Tibial nerve (tissue), 4 donors: ENCODE data around the gene KIF3A.
A peak's percentile ranks its signal among the peaks of the same experiment; 100 is the strongest.

Source experiments
- EP300 ChIP-seq, 2 donors: sonication (generic); formaldehyde crosslinking; IDR thresholded peaks; one replicate each; pipeline ENCODE4 v1.6.1; 2017; ENCODE audit warnings: antibody characterized with exemption in 2 of 2, mild to moderate bottlenecking in 1 of 2
- POLR2A ChIP-seq, 2 donors: fragments of 450-650 bp; IDR thresholded peaks; one replicate each; pipeline ENCODE4 v1.6.1; 2017; ENCODE audit warnings: antibody characterized with exemption in 2 of 2, mild to moderate bottlenecking in 2 of 2, moderate library complexity in 2 of 2
- TF ChIP-seq, protein P1 (sequence below), 5 experiments: fragments of 200-600 bp in 3 of 5; fragments of 450-650 bp in 2 of 5; sonication (generic) in 3 of 5; IDR thresholded peaks; one replicate each; pipeline ENCODE4 v1.5.1; 2016 to 2019; ENCODE audit warnings: antibody characterized with exemption in 5 of 5, mild to moderate bottlenecking in 3 of 5, moderate library complexity in 2 of 5

DNA sequence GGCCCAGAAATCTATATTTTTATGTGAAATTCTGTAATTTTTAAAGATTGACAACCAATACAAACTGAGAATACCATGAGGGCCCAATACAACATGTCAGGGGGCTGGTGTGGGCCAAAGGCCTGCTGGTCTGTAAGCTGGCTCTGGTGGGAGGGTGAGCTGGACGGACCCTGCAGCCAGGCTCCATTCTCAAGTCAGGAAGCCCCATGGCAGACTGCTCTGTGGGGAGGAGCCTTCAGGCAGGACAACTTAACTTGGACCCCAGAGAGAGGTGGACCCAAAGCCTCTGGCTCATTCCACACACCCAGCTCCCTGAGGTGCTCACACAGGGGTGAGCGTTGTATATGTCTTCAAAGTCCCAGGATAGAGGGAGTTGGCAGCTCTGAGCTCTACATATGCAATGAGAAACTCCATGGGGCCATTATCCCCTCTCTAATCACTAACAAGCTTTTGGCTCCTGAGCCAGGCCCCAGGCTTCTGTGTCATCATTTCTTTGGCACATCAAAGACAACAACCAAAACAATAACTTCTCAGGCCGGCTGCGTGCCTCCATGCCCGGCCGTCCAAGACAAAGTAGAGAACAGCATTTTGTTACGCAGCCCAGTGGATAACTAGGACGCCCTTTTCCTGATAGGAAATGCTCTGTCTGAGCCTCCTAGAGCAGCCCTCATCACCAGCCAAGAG, 33.3 kb upstream of the KIF3A start:
- peak in 1 of 2 donors; percentile 31 for TF ChIP-seq EP300 (IDR thresholded peaks at IDR 0.05)
- TF ChIP-seq, protein P1, sequence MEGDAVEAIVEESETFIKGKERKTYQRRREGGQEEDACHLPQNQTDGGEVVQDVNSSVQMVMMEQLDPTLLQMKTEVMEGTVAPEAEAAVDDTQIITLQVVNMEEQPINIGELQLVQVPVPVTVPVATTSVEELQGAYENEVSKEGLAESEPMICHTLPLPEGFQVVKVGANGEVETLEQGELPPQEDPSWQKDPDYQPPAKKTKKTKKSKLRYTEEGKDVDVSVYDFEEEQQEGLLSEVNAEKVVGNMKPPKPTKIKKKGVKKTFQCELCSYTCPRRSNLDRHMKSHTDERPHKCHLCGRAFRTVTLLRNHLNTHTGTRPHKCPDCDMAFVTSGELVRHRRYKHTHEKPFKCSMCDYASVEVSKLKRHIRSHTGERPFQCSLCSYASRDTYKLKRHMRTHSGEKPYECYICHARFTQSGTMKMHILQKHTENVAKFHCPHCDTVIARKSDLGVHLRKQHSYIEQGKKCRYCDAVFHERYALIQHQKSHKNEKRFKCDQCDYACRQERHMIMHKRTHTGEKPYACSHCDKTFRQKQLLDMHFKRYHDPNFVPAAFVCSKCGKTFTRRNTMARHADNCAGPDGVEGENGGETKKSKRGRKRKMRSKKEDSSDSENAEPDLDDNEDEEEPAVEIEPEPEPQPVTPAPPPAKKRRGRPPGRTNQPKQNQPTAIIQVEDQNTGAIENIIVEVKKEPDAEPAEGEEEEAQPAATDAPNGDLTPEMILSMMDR (IDR thresholded peaks at IDR 0.05), result no peak
- TF ChIP-seq POLR2A (IDR thresholded peaks at IDR 0.05), result no peak
